C4-2B (cell line): ENCODE data around the gene TJP1.

Source experiments
- H3K27ac ChIP-seq: fragments of 450-650 bp; 2 replicates; pipeline ENCODE4 v1.5.1; 2017
- ZFX ChIP-seq: fragments of 450-650 bp; IDR thresholded peaks from 2 replicates; pipeline ENCODE4 v1.6.1; 2017
- TF ChIP-seq, protein P1 (sequence below): fragments of 450-650 bp; conservative IDR thresholded peaks from 2 replicates; pipeline ENCODE4 v1.5.1; 2017; ENCODE audit warnings: mild to moderate bottlenecking

TJP1 gene

GRCh38 chr15:29822684-29823459 is 604 bp upstream of the TJP1 start:
- peak overlapping the region; percentile 99 for H3K27ac ChIP-seq
- TF ChIP-seq, protein P1, sequence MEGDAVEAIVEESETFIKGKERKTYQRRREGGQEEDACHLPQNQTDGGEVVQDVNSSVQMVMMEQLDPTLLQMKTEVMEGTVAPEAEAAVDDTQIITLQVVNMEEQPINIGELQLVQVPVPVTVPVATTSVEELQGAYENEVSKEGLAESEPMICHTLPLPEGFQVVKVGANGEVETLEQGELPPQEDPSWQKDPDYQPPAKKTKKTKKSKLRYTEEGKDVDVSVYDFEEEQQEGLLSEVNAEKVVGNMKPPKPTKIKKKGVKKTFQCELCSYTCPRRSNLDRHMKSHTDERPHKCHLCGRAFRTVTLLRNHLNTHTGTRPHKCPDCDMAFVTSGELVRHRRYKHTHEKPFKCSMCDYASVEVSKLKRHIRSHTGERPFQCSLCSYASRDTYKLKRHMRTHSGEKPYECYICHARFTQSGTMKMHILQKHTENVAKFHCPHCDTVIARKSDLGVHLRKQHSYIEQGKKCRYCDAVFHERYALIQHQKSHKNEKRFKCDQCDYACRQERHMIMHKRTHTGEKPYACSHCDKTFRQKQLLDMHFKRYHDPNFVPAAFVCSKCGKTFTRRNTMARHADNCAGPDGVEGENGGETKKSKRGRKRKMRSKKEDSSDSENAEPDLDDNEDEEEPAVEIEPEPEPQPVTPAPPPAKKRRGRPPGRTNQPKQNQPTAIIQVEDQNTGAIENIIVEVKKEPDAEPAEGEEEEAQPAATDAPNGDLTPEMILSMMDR, result no peak
- no peak for TF ChIP-seq ZFX

- H3K27ac ChIP-seq, result peak overlapping the region; percentile 99
- TF ChIP-seq, protein P1, result peak; percentile 3; the same call in 1 of the 2 replicates
- no peak for TF ChIP-seq ZFX
Measured at GRCh38 chr15:29821416-29822099, 710 bp downstream of the TJP1 start.

GRCh38 chr15:29820394-29821154 is 1.7 kb downstream of the TJP1 start:
- TF ChIP-seq, protein P1, result no peak
- TF ChIP-seq ZFX, result no peak
- no peak overlapping the region; the same call in 1 of the 2 replicates for H3K27ac ChIP-seq

DNA sequence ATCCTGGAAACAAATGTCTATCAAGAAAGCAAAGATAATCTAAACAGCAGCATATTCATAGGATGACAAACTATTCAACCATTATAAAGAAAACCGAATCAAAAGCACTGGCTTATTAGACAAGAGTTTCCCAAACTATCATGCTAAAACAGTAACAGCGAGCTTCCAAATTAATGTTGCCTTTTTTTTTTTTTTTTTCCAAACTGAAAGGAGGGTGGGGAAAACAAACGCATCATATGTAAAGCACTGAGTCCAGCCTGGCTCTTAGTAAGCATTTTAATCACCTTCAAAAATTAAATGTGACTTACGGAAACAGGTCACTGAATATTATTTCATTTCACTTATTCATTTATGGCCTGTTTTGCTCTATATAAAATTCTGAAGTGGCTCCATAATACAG is 2.3 kb downstream of the TJP1 start:
- TF ChIP-seq ZFX, result no peak
- TF ChIP-seq, protein P1, result no peak
- H3K27ac ChIP-seq, result no peak overlapping the region

DNA sequence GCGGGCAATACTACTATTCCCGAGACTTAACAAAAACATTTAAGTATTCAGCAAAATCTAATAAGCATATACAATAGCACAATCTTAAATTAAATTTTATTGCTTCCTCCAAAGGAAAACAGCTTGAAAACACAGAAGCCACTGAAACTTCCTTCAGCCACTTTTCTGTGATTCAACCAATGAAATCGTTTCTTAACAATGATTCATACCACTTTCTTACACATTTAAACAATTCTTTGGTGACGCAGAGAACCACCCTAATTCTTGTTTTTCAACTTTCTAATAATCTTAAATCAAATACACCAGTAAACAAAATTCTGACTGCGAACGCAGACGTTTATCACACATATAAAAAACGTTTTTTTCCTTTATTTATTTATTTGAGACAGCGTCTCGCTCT is 4.1 kb downstream of the TJP1 start:
- TF ChIP-seq ZFX, result no peak
- TF ChIP-seq, protein P1, result no peak
- H3K27ac ChIP-seq, result peak overlapping the region; percentile 72

DNA sequence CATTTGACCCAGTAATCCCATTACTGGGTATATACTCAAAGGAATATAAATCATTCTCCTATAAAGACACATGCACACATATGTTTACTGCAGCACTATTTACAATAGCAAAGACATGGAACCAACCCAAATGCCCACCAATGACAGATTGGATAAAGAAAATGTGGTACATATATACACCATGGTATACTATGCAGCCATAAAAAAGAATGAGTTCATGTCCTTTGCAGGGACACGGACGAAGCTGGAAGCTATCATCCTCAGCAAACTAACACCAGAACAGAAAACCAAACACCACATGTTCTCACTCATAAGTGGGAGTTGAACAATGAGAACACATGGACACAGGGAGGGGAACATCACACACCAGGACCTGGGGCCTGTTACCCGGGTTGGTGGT is 4.8 kb downstream of the TJP1 start:
- peak overlapping the region; percentile 61; the same call in 1 of the 2 replicates for H3K27ac ChIP-seq

DNA sequence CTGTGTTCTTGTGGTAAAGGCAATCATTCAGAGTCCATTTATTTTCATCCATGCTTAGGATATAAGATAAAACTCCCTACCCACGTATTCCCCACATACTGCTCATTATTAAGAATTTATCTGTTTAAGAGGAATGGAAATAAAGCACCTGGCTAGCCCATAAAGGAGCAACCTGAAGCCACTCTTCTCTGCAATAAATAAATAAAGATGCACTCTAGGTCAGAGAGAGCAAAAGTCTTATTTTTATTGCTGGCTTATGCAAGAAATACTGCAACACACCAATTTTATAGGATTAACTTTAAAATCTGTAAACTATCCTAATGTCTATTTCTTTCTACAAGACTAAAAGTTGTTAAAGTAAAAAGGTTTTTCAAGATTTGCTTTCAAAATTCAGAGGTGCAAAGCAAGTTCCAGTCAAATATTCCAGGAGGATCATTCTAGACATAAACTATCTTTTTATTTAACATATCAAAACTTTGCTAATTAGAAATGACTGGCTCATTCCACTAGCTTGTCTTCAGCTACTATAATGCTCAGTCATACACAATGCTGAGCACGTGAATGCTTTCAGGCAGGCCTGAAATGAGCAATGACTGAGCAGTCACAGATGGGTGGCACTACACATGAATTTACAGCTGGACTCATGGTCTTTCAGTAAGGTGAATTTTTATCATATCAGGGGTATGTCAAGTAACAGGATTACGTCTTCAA is 7.1 kb downstream of the TJP1 start:
- peak overlapping the region; percentile 99; the same call in 1 of the 2 replicates for H3K27ac ChIP-seq
- TF ChIP-seq ZFX, result no peak

- TF ChIP-seq ZFX, result no peak
- TF ChIP-seq, protein P1, result no peak
- H3K27ac ChIP-seq, result no peak overlapping the region
Measured at GRCh38 chr15:29813009-29813408, 9.3 kb downstream of the TJP1 start.
